ENCODE data around the gene PSMD2.

Gene PSMD2

DNA sequence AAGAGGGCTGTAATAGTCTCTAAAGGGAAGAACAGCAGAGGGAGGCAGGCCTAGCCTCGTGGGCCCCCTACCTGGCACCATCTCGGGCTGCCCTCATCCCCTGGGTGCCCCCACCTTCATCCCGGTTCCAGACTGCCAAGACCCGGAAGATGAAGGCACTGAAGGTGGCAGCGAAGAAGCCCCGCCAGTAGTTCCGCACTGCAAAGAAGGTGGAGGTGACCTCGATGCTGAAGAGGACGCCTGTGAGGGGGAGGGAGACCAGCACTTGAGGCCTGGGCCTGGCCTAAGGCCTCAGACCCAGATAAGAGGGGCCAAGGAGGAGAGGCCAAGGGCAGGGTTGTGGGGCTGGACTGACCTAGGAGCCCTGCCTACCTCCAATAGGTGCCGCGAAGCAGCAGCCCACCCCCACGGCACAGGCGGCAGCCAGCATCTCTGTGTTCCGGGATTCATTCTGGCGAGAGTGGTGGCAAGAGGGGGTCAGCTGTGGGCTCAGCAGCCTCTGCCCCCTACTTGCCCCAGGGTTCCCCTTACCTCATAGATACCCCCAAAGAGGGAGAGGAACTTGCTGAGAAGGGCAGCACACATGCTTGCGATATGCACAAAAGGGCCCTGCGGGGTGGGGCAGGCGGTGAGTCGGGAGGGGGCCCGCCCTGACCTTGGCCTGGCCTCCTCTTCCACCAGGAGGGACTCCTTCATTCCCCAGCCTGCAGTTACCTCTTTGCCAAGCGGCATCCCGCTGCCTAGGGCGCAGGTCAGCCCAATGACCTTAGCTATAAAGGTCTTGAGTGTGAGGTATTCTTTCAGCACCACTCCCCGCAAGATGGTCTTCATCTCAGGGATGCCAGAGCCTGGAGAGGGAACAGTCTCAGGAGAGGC, 58.4 kb downstream of the PSMD2 start:
- no peak for DNase-seq (ENCODE audit: low read depth)

DNA sequence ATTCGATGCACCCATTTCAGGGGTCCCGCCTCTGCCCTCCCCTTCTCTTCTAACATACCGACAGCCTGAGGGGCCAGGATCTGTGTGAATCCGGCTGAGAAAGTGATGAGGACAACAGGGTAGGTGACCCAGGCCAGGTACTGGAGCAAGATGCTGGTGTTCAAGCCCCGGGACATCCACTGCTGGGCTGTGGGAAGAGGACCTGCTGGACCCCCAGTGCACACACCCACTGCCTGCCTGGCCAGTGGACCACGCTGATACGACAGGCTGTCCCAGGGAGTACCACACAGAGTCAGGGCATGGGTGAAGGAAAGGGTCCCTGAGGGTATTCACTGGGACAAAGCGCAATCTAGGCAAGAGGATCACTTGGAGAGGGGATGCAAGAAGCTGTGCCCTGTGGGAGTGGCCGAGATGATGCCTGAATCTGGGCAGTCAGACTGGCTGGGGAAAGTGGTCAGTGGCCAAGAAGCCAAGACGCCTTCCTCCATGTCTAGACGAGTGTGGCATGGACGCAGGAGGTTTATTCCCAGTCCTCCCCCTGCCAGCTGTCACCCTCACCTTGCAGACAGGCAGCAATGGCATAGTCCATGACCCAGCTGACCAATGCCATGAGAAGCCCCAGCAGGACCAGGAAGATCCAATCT, 59.2 kb downstream of the PSMD2 start:
- no peak for DNase-seq (ENCODE audit: low read depth)

All from stimulated activated CD8-positive, alpha-beta memory T cell treated with anti-CD3 and anti-CD28 coated beads, Interleukin-7, amount 100 ng/mL, for 24 hours (primary cell).